ENCODE results near the gene SMYD3. TPM values are rescaled to one million over a fixed set of nuclear protein-coding genes. Genes with fewer than 3 reads are reported as not detected.

Gene SMYD3
- total and polyA plus RNA-seq, 10 of the 15 experiments (the other 5 are each of a cell fraction or from before 2014, with no cell fraction given), result 18.3 to 54.0 (median 24.8) TPM

- SMC1A ChIA-PET (ENCODE audit: uncharacterized antibody, unreplicated experiment), result interaction anchor here (0.8 kb wide), 1 partner anchor 63 kb away, joined by 4 read pairs; no protein-coding TSS in a partner anchor
- FAIRE-seq, result no peak
- no peak for DNase-seq (ENCODE audit: low read depth, low spot score)
- TF ChIP-seq NFYA (IDR thresholded peaks at IDR 0.05; ENCODE audit: borderline replicate concordance, low read depth, low read length) (no peak), RAD21 (IDR thresholded peaks at IDR 0.05; ENCODE audit: insufficient read depth, low read depth, low read length) (no peak), LARP7 (IDR thresholded peaks at IDR 0.05) (no peak), BCLAF1 (IDR thresholded peaks at IDR 0.05) (no peak), CBX5 (IDR thresholded peaks at IDR 0.05; ENCODE audit: low read depth) (no peak), CEBPZ (IDR thresholded peaks at IDR 0.05; ENCODE audit: low read depth, low read length) (no peak), HDAC2 (IDR thresholded peaks at IDR 0.05) (no peak), CHD4 (IDR thresholded peaks at IDR 0.05) (no peak), ZNF274 (IDR thresholded peaks at IDR 0.05; ENCODE audit: insufficient read depth, insufficient read length) (no peak), BHLHE40 (IDR thresholded peaks at IDR 0.05; ENCODE audit: borderline replicate concordance in 1 of 2, low read depth in 2 of 2, low read length in 1 of 2) (no peak)
- TF ChIP-seq, protein P1, sequence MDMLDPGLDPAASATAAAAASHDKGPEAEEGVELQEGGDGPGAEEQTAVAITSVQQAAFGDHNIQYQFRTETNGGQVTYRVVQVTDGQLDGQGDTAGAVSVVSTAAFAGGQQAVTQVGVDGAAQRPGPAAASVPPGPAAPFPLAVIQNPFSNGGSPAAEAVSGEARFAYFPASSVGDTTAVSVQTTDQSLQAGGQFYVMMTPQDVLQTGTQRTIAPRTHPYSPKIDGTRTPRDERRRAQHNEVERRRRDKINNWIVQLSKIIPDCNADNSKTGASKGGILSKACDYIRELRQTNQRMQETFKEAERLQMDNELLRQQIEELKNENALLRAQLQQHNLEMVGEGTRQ (IDR thresholded peaks at IDR 0.05; ENCODE audit: borderline replicate concordance, low read depth, low read length), result no peak
- TF ChIP-seq, protein P2, sequence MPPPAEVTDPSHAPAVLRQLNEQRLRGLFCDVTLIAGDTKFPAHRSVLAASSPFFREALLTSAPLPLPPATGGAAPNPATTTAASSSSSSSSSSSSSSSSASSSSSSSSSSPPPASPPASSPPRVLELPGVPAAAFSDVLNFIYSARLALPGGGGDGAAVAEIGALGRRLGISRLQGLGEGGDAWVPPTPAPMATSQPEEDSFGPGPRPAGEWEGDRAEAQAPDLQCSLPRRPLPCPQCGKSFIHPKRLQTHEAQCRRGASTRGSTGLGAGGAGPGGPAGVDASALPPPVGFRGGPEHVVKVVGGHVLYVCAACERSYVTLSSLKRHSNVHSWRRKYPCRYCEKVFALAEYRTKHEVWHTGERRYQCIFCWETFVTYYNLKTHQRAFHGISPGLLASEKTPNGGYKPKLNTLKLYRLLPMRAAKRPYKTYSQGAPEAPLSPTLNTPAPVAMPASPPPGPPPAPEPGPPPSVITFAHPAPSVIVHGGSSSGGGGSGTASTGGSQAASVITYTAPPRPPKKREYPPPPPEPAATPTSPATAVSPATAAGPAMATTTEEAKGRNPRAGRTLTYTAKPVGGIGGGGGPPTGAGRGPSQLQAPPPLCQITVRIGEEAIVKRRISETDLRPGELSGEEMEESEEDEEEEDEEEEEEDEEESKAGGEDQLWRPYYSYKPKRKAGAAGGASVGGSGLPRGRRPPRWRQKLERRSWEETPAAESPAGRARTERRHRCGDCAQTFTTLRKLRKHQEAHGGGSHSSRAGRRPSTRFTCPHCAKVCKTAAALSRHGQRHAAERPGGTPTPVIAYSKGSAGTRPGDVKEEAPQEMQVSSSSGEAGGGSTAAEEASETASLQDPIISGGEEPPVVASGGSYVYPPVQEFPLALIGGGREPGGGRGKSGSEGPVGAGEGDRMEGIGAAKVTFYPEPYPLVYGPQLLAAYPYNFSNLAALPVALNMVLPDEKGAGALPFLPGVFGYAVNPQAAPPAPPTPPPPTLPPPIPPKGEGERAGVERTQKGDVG (CRISPR knock-in tag; IDR thresholded peaks at IDR 0.05), result no peak
Measured at GRCh38 chr1:246300626-246301549, 206.2 kb downstream of the SMYD3 start.

More at GRCh38 chr1:246300626-246301549, 206.2 kb downstream of the SMYD3 start:
- ChIA-PET RAD21 (ENCODE audit: unreplicated experiment) (interaction anchor here (0.5 kb wide), 1 partner anchor 23 kb away, joined by 3 read pairs; no protein-coding TSS in a partner anchor), CTCF (interaction anchor here (1.1 kb wide), 1 partner anchor 40 kb away, joined by 4 read pairs; no protein-coding TSS in a partner anchor), POLR2A (no interaction called here)
- in situ Hi-C loops (cut with MboI), result no loop called here
- Histone ChIP-seq H3K27ac (ENCODE audit: control insufficient read depth, insufficient read depth) (no peak overlapping the region), H3K9me3 (replicated peaks; ENCODE audit: control insufficient read depth, insufficient read depth, low read length) (no peaks in the 10 kb centered on the region), H4K20me1 (ENCODE audit: control insufficient read depth, insufficient read depth) (no peaks in the 10 kb centered on the region), H3K9ac (ENCODE audit: control insufficient read depth, insufficient read depth, low read length) (no peak overlapping the region), H3K36me3 (ENCODE audit: control insufficient read depth in 2 of 2, insufficient read depth in 2 of 2, low read length in 1 of 2) (no peaks in the 10 kb centered on the region), H3K4me1 (ENCODE audit: control insufficient read depth, insufficient read depth, low read length) (no peaks in the 10 kb centered on the region), H3K4me3 (no peak overlapping the region), H2AFZ (ENCODE audit: control insufficient read depth, low read depth, low read length) (no peak overlapping the region), H3K4me2 (ENCODE audit: control insufficient read depth, insufficient read depth) (no peak overlapping the region), H3K27me3 (replicated peaks in 1 of 2; ENCODE audit: control insufficient read depth in 2 of 2, insufficient read depth in 2 of 2, low read length in 1 of 2) (no peaks in the 10 kb centered on the region), H3K79me2 (ENCODE audit: control insufficient read depth, insufficient read depth, low read length) (no peaks in the 10 kb centered on the region)
- WGBS (ENCODE audit: insufficient coverage, insufficient replicate concordance, low lambda C conversion rate, missing lambda C conversion rate), result 78% methylated on average over 6 of the region's 6 CpGs
- intact Hi-C loops (cut with micrococcal nuclease; ENCODE audit: unreplicated experiment), result no loop called here
- ATAC-seq, result no peak
- BruUV-seq (replicated peaks), result no TSS peak
